HT1080 (cell line): Measurements from ENCODE around the gene GFOD1. TPM values are rescaled to one million over a fixed set of nuclear protein-coding genes. Genes with fewer than 3 reads are reported as not detected.
A peak's percentile ranks its signal among the peaks of the same experiment; 100 is the strongest.
"Not testable (repeated sequence)": the region's sequence is repeated elsewhere in the genome, so short reads cannot be mapped to it uniquely, and the experiment has no call there.

Source experiments
- DNase-seq: peaks from one replicate; pipeline ENCODE4 v3.0.0-alpha.2; 2015; ENCODE audit warnings: low read depth
- total RNA-seq: library from RNA; depleted of rRNA; stranded (reverse); fragments of >200 nt; shearing (Covaris generic); gene quantifications from 2 replicates; pipeline ENCODE4 v1.2.3, GENCODE V29; 2014

The GFOD1 gene
- total RNA-seq, 1 experiment from 2014 or later, result 6.6 TPM

DNA sequence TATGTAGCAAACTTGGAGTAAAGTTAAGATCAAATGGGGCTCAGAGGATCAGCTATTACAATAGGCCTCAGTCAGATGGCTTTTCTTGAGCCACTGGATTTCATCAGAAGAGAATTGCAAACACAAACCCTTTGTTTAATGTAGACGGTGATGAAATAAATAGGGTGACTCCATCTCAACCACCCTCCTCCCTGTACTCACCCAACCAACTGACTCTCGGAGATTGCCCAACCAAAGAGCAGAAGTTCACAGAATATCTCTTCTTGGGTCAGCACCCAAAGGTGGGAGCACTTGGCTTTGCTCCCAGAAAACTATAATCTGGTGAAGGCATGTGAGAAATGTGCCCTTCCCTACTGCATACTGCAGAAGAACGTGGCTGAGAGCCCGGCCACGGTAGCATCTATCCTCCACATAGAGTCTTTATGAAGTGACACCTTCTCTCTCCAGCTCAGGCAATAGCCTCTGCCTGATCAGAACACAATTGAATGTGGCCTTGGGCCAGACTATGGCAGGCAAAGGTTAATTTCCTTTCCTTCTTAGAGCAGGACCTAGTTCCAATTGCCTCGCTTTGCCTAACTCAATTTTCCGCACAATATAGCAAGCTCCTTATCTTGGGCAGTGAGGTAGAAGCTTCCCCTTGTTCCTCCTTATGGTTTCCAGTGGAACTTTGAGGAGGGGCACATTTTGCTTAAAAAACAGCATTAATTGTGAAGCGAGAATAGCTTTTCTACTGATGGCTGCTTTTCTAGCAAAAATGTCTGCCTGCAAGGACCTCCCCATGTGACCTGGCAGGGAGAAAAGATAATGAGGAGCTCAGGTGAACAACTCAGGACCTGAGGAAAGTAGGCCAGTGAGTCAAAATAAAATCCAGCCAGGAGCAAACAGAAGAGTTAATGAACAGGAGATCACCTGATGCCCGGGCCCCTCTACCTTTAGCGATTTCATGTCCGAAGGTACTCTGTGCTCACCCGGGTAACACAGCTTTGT, 79.4 kb downstream of the GFOD1 start:
- DNase-seq, result peak; percentile 52

DNA sequence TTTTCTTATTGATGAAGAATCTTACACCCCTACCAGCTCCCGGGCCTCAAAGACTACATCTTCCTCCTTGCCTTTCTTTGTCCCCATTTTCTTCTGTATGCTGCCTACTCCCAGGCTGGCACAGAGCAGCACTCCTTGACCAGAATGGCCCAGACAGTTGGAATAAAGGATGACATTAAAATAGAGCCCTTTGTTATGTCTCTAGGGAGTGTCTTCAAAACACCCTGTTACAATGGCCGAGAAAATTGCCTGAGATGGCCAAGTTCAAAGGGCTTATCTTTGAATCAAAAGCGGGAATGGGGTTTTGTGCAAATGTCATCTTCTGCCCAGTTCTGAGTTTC, 80.1 kb downstream of the GFOD1 start:
- no peak for DNase-seq

DNA sequence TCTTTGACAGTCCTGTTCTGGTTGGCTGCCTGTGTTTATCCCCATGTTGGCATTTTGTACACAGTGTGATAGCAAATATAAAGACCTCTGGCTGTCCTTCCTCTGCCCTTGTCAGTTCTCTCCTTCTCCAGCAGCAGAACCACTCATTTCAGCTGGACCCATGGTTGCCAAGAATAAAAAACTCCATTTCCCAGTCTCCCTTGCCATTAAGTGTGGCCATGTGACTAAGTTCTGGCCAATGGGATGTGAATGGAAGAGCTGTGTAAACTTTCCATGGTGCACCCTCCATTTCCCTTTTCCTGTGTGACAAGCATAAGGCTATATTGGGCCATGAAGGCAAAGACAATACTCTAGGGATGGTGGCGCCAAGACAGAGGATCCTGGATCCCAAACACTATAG, 80.6 kb downstream of the GFOD1 start:
- DNase-seq, result peak; percentile 14

DNA sequence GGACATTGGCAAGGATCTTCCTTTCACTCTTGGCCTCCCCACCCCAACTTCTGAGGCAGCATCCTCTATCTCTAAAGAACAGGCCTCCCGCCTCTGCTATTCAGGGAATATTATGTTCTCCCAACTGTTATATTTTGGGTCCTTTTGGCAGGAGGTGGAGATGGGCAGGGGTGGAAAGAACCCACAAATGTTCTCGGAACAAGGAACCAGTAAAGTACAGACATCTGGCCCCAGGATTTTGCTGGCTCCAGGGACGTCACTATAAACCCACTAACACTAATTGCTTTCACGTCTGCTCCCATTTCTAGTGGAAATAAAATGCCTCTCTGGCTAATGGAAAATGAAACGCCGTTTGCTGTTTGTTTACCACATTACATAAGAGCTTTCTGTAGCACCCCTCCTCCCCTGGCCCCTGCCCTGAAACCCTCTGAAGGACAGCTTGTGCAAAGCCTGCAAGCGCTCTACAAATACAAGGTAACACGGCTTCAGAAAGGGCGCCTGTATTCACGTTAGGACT, 81.4 kb downstream of the GFOD1 start:
- no peak for DNase-seq

DNA sequence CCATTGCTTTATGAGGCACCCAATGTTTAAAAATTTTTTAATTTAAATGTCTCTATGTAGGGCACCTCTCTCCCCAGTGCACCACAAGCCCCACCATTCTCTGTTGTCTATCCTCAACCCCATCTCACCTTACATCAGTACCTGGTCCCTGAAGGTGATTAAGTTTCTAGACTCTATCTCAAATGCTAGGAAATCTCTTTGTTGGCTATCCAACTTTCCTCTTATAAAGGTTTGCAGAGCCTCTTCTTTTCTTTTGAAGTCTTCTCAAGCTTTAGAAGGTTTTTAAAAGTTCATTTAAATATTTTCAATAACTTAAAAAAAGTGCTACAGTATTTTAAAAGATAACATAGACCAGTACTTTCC, 82.5 kb downstream of the GFOD1 start:
- no peak for DNase-seq

DNA sequence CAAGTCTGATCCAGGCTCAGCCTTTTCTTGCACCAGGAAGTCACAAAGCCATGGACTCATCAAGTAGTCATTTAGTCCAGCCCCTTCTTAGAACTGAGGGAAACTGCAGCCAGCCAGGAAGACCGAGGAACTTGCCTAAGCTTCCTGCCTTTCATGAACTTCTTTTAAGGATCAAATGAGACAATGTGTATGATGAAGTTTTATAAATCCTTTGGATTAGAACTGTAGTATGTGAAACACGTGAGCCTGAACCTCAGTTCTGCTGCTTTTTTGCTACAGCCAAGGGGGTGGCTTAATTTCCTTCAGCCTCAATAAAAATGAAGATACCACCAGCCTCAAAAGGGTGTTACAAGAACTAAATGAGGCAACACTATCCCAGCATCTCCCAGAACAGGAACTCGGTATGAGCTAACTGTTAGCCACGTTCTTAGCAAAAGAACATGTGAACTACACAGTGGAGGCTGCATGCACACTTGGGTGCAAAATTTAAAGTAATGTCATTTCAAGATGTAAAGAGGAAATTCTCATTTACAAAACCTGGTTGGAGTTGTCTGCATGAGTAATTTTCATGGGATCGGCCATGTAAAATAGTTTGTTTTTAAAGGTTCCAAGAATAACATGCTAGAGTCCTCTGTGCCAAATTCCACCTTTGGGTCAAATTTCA, 83.0 kb downstream of the GFOD1 start:
- DNase-seq, result peak; percentile 73

DNA sequence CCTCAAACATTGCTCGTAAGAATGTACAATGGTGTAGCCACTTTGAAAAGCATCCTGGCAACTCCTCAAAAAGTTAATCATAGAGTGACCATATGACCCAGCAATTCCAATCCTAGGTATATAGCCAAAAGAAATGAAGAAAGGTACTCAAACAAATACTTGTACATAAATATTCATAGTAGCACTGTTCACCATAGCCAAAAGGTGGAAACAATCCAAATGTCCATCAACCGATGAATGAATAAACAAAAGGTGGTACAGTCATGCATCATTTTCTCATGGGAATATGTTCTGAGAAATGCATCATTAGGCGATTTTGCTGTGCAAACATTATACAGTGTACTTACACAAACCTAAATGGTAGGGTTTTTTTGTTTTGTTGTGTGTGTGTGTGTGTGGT, 84.7 kb downstream of the GFOD1 start:
- no peak for DNase-seq

DNA sequence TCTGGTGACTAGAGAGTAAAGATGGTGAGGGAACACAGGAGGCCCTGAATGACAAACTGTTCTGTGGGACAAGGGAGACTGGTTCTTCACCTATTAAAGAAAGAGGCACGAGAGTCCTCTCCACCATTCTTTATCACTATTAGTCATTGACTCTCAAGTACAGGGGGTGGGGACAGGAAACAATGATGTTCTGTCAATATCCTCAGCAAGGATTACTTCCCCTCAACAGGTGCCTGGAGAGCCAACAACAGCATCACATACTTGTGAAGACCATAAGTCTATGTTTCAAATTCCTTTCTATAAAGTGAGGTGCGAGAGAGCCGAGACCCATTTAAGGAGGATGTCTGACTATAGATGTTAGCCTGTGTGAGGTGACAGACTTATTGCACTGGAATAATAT, 86.6 kb downstream of the GFOD1 start:
- peak; percentile 39 for DNase-seq

DNA sequence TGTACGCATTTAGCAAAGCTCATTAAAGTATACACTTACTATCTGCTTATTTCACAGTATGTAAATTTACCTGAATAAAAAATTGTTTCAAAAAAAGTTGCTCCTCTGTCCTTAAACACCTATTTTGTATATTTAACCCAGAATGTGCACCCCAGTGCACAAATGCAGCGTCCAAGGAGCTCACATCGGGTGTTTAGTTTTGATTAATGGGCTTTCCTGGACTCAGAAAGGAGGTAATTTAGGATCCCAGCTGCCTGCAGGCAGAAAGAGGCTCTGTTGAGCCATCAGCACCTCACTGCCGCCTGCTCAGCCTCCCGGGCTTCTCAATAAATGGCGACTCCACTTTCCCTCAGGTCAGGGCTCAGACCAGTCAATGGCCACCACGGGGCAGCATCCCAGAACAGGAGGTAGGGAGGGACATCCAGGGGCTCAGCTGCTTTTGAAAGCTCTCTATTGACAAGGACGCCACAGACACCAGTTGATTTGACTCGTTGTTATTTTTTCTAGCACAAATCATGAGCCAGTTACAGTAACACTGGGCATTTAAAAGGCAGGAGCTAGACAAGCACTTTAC, 88.9 kb downstream of the GFOD1 start:
- no peak for DNase-seq

DNA sequence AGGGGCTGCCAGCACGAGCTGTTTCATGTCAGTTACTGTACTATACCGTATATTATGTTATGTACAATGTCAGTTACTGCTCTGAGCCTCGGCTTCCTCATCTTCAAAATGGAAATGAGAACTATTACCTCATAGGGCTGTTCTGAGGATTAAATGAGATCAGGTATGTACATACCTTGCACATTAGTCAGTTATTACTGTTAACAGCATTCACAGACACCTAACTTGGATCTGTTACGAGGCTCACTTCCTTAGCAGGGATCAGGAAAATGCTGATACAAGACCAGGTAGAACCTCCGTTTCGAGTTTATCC, 89.4 kb downstream of the GFOD1 start:
- no peak for DNase-seq

DNA sequence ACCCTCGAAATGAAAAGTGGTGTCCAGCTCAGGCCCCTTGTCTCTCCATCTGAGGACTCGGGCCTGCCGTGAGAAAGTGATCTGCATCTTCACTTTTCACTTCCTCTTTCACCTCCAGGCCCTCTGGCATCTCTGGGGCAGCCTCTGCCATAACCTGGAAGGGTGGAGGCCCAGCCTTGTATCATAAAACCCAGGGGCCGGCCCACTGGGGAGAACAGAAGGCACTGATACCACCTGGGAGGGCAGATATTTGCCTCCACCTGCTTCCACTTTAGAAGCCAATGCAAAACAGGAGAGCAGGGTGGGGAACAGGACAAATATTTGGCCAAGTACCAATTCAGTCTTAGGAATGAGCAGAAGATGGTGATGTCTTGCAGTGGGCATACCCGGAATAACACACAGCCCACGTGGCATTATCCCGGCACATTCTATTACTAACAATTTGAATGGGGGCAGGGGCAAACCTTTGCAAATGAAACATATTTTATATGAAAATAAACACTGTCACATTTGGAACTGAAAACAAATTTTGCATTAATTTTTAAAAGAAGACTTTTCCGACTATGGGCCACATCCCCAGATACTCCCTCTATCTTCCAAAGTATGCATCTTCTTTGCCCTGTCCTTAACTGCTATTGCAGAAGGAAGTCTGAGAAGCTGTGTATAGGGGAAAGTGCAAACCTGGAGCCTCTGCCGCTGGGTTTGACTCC, 89.9 kb downstream of the GFOD1 start:
- DNase-seq, result no peak

DNA sequence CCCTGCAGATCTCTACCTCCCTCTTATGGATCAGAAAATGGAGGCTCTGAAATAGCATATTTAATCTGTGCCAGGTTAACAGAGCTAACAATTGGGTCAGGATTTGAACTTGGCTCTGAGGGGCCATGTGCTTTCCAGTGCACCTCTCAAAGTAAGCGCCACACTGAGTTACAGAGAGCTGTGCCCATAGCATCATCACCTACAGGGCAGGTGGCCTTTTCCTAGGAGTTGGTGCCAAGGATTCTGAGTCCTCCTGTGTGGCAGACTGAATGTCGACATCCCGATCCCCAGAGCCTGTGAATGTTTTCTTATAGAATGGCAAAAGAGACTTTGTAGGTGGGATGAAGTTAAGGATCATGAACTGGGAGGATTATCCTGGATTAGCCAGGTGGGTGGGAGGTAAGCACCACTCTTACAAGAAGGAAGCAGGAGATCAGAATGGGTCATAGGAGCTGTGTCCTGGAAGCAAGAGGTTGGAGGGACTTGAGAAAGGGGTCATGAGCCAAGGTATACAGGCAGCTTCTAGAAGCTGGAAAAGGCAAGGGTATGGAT, 91.1 kb downstream of the GFOD1 start:
- DNase-seq, result no peak

DNA sequence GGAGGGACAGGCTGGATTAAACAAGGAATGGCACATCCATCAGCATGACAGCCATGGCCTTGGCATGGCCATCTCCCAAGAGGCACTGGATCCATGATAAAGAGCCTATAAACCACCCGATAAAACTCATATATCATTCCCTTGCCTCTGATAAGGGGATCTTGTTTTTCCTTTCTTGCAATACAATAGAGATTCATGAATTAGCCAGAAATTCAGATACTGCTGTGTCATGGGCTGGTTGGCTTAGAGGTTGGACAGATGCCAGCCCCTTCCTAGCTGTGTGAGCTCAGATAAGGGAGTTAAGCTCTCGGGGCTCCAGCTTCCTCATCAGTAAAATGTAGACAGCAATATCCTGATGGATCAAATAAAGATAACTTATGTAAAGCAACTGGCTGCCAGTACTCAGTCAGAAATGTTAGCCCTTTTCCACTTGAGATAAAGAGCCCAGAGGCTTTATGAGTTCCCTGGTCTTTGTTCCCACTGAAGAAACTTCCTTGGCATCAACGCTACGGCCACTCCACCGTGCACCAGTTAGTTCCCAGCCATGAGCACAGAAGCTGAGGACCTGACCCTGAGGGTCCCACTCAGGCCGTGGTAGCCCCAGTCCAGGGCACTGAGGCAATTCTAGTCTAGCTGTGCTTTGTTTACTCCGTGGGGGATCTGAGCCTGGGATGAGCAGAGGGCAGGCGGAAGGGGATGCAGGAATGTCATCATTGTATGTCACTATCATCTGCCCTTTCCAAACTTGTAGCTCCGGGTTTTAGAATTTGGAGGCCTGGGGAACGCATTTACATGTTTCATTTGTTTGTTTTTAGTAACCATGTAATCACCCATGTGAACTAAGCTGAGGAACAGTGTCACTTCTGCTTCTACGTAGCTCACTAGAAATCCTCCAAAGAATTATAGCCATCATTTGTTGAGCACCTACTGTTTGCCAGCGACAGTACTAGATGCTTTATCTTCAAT, 91.8 kb downstream of the GFOD1 start:
- peak; percentile 61 for DNase-seq

DNA sequence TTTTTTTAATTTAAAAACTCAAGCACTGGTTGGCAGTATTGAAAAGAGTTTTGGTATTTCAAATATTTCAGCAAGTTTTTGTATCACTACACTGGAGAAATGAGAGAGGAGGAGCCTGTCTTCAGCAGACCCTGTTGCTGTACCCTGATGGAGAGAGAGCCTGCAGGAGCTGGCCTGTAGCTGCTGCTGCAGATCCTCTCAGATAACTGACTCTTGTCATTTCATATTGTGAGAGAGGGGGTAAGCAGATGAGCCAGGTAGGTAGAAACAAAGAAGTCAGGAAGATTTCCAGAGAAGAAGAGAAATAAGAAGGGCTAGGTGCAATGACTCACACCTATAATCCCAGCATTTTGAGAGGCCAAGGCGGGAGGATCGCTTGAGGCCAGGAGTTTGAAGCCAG, 94.9 kb downstream of the GFOD1 start:
- DNase-seq, result no peak

DNA sequence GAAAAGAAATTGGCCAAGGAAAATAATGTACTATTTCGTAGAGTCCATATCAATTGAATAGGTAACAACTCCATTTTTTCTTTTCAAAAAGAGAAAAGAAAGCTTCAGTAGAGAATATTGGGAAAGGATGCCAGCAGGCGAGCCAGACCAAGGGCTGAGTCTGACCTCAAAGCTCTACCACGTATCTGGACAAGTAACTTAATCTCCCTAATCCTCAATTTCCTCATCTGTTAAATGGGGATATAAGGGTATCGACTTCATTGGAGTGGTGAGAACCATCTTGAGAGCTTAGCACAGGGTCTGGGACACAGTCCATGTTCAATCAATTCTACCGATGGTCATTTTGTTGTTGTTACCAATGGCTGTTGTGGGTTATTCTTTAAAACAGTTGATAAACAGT, 95.9 kb downstream of the GFOD1 start:
- no peak for DNase-seq

DNA sequence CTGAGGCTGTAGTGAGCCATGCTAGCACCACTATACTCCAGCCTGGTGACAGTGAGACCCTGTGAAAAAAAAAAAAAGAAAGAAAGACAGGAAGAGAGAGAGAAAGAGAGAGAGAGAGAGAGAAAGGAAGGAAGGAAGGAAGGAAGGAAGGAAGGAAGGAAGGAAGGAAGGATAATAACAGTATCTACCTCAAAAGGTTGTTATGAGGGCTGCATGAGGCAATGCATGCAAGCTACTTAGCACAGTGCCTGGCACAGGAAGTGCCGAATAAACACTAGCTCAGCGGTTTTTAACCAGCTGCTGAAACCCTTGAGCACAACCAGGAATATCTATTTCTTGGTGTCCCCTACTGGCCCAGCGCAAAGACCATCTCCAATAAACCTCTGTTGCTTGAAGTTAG, 96.7 kb downstream of the GFOD1 start:
- no peak for DNase-seq

DNA sequence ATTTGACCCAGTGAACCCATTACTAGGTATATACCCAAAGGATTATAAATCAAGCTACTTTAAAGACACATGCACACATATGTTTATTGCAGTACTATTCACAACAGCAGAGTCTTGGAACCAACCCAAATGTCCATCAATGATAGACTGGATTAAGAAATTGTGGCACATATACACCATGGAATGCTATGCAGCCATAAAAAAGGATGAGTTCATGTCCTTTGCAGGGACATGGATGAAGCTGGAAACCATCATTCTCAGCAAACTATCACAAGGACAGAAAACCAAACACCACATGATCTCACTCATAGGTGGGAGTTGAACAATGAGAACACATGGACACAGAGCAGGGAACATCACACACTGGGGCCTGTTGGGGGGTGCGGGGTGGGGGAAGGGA, 98.2 kb downstream of the GFOD1 start:
- DNase-seq, result not testable (repeated sequence)

DNA sequence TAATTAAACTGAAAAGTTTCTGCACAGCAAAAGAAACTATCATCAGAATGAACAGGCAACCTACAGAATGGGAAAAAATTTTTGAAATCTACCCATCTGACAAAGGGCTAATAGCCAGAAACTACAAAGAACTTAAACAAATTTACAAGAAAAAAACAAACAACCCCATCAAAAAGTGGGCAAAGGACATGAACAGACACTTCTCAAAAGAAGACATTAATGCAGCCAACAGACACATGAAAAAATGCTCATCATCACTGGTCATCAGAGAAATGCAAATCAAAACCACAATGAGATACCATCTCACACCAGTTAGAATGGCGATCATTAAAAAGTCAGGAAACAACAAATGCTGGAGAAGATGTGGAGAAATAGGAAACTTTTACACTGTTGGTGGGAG, 98.6 kb downstream of the GFOD1 start:
- not testable (repeated sequence) for DNase-seq

DNA sequence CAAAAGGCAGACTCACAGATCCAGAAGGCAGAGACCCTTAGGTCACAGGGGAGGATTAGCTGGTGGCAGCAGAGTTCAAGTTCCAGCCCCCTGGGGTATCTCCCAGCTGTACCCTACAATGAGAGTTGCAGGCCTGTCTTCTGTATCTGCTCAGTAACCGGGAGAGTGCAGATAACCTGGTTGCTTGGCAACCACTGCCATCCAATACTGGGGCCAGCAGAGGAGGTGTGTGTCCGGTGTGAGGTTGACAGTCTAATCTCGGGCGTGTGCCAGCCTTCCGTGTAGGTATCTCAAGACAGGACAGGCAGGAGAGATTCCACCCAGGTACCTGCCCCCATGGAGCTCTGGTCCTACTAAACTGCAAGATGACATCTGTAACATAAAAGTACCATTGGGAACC, 102.4 kb downstream of the GFOD1 start:
- no peak for DNase-seq

DNA sequence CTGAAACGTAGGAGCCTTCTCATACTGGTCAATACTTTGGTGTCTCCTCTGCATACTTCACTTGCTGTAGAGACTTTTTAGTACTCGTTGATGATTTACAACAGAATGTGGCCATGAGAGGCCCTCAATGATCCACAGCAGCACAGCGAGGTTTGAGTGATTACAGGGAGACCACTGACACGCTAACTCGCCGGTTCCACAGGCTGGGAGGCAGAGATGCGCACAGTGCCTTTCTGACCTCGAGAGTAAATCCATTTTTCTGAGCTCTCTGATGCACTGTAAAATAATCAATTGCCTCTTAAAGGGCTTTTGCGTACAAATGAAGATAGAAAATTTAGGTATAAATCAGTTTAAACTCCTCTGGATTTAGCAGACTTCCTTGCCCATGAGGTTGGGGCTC, 102.9 kb downstream of the GFOD1 start:
- DNase-seq, result no peak
